GM21723 (cell line): ENCODE measurements around the gene TGFB2.

Experiments used
- ATAC-seq: cut with Tn5 transposase; IDR thresholded peaks from one replicate; pipeline ENCODE4 v1.9.1; 2021; ENCODE audit warnings: mild to moderate bottlenecking, moderate library complexity; ENCODE audit not compliant: unreplicated experiment

The TGFB2 gene

GRCh38 chr1:218459878-218460711 lies 115.0 kb downstream of the TGFB2 start:
- no peak for ATAC-seq

- no peak for ATAC-seq
These were observed 116.2 kb downstream of the TGFB2 start for GRCh38 chr1:218461351-218461750.

- ATAC-seq = no peak
These were observed 117.0 kb downstream of the TGFB2 start for GRCh38 chr1:218462116-218462515.

GRCh38 chr1:218462587-218462986 lies 117.5 kb downstream of the TGFB2 start:
- ATAC-seq = no peak

- ATAC-seq = no peak
These were observed 118.3 kb downstream of the TGFB2 start for GRCh38 chr1:218463194-218464156.

- ATAC-seq = no peak
These were observed 119.7 kb downstream of the TGFB2 start for GRCh38 chr1:218464871-218465270.

- no peak for ATAC-seq
These were observed 121.3 kb downstream of the TGFB2 start for GRCh38 chr1:218466341-218467010.

- no peak for ATAC-seq
These were observed 122.3 kb downstream of the TGFB2 start for GRCh38 chr1:218467101-218468072.

- no peak for ATAC-seq
These were observed 123.6 kb downstream of the TGFB2 start for GRCh38 chr1:218468711-218469110.

- ATAC-seq = no peak
These were observed 127.7 kb downstream of the TGFB2 start for GRCh38 chr1:218472885-218473284.

- ATAC-seq = no peak
These were observed 128.4 kb downstream of the TGFB2 start for GRCh38 chr1:218473522-218473921.

GRCh38 chr1:218474128-218474527 lies 129.0 kb downstream of the TGFB2 start:
- no peak for ATAC-seq

- no peak for ATAC-seq
These were observed 130.1 kb downstream of the TGFB2 start for GRCh38 chr1:218475275-218475674.

GRCh38 chr1:218475699-218476098 lies 130.6 kb downstream of the TGFB2 start:
- ATAC-seq = no peak

GRCh38 chr1:218476385-218476784 lies 131.2 kb downstream of the TGFB2 start:
- no peak for ATAC-seq

- no peak for ATAC-seq
These were observed 133.2 kb downstream of the TGFB2 start for GRCh38 chr1:218478336-218478735.

- no peak for ATAC-seq
These were observed 134.4 kb downstream of the TGFB2 start for GRCh38 chr1:218479436-218480115.

- ATAC-seq = no peak
These were observed 135.0 kb downstream of the TGFB2 start for GRCh38 chr1:218480137-218480536.

GRCh38 chr1:218480588-218481099 lies 135.5 kb downstream of the TGFB2 start:
- ATAC-seq = no peak
